GM23248 (cell line): ENCODE data around the gene PTPN14. TPM values are rescaled to one million over a fixed set of nuclear protein-coding genes. Genes with fewer than 3 reads are reported as not detected.
A peak's percentile ranks its signal among the peaks of the same experiment; 100 is the strongest.

Experiments
- DNase-seq: peaks from one replicate; pipeline ENCODE4 v3.0.0-alpha.2; 2015
- H2AFZ ChIP-seq: fragments of 200-600 bp; sonication (generic); 2 replicates; pipeline ENCODE4 v1.6.1; 2016; ENCODE audit warnings: antibody characterized with exemption
- H3F3A ChIP-seq: fragments of 200-600 bp; sonication (generic); 2 replicates; pipeline ENCODE4 v1.6.1; 2016; ENCODE audit warnings: mild to moderate bottlenecking, antibody characterized with exemption, mixed run types; ENCODE audit not compliant: insufficient read depth
- H3K27ac ChIP-seq: fragments of 200-600 bp; sonication (generic); 2 replicates; pipeline ENCODE4 v1.5.1; 2016; ENCODE audit warnings: mild to moderate bottlenecking
- H3K27me3 ChIP-seq: fragments of 200-600 bp; sonication (generic); replicated peaks from 2 replicates; pipeline ENCODE4 v1.6.1; 2016; ENCODE audit warnings: mild to moderate bottlenecking; ENCODE audit not compliant: insufficient read depth
- H3K36me3 ChIP-seq: fragments of 200-600 bp; sonication (generic); 2 replicates; pipeline ENCODE4 v1.6.1; 2016; ENCODE audit warnings: low read depth, mild to moderate bottlenecking
- H3K4me1 ChIP-seq: fragments of 200-600 bp; sonication (generic); 2 replicates; pipeline ENCODE4 v1.6.1; 2016; ENCODE audit warnings: mild to moderate bottlenecking; ENCODE audit not compliant: insufficient read depth
- H3K4me2 ChIP-seq: fragments of 200-600 bp; sonication (generic); one replicate; pipeline ENCODE4 v1.6.1; 2016; ENCODE audit warnings: mild to moderate bottlenecking; ENCODE audit not compliant: unreplicated experiment
- H3K4me3 ChIP-seq: fragments of 200-600 bp; sonication (generic); 2 replicates; pipeline ENCODE4 v1.5.1; 2016; ENCODE audit warnings: mild to moderate bottlenecking
- H3K79me2 ChIP-seq: fragments of 200-600 bp; sonication (generic); 2 replicates; pipeline ENCODE4 v1.6.1; 2016; ENCODE audit warnings: mild to moderate bottlenecking; ENCODE audit not compliant: insufficient read depth
- H3K9ac ChIP-seq: fragments of 200-600 bp; sonication (generic); 2 replicates; pipeline ENCODE4 v1.6.1; 2016; ENCODE audit warnings: mild to moderate bottlenecking
- H3K9me2 ChIP-seq: fragments of 200-600 bp; sonication (generic); 2 replicates; pipeline ENCODE4 v1.6.1; 2016; ENCODE audit warnings: mixed run types, mild to moderate bottlenecking, moderate library complexity; ENCODE audit not compliant: insufficient read depth
- H3K9me3 ChIP-seq: fragments of 200-600 bp; sonication (generic); one replicate; pipeline ENCODE4 v1.6.1; 2017; ENCODE audit warnings: low read depth
- H4K20me1 ChIP-seq: fragments of 200-600 bp; sonication (generic); 2 replicates; pipeline ENCODE4 v1.6.0; 2016; ENCODE audit not compliant: insufficient read depth
- EZH2 ChIP-seq: fragments of 200-600 bp; sonication (generic); IDR thresholded peaks from 2 replicates; pipeline ENCODE4 v1.6.1; 2018; ENCODE audit warnings: antibody characterized with exemption, mild to moderate bottlenecking; ENCODE audit not compliant: insufficient read depth, poor library complexity, severe bottlenecking
- EZH2phosphoT487 ChIP-seq: fragments of 200-600 bp; sonication (generic); IDR thresholded peaks from 2 replicates; pipeline ENCODE4 v1.6.1; 2018; ENCODE audit warnings: antibody characterized with exemption, moderate library complexity, mild to moderate bottlenecking, low read depth; ENCODE audit not compliant: insufficient read depth
- WGBS, 2 experiments: methylation state at CpG; one replicate each; pipeline ENCODE4 v1.1.6; 2015 to 2017; ENCODE audit warnings: low lambda C conversion rate in 2 of 2, low coverage in 1 of 2; ENCODE audit errors: missing lambda C conversion rate in 2 of 2; 5-methylcytosine and 5-hydroxymethylcytosine counted together
- in situ Hi-C: fragments of 300-500 bp; cut with MboI; formaldehyde crosslinking; loops from 2 replicates; pipeline ENCODE4 v1.15.0; 2020
- polyA plus RNA-seq: library from polyadenylated mRNA; unstranded; fragments of >200 nt; fragmentation: Nextera tagmentation; extraction: Ambion mirVana; gene quantifications from 2 replicates; pipeline ENCODE4 v1.2.1, GENCODE V29; 2016
- total RNA-seq: library from RNA; depleted of rRNA; stranded (reverse); fragments of >200 nt; shearing (Covaris generic); gene quantifications from 2 replicates; pipeline ENCODE4 v1.2.3, GENCODE V29; 2014

The PTPN14 gene
- total and polyA plus RNA-seq, 2 experiments from 2014 or later, result 38.7 to 49.8 TPM

DNA sequence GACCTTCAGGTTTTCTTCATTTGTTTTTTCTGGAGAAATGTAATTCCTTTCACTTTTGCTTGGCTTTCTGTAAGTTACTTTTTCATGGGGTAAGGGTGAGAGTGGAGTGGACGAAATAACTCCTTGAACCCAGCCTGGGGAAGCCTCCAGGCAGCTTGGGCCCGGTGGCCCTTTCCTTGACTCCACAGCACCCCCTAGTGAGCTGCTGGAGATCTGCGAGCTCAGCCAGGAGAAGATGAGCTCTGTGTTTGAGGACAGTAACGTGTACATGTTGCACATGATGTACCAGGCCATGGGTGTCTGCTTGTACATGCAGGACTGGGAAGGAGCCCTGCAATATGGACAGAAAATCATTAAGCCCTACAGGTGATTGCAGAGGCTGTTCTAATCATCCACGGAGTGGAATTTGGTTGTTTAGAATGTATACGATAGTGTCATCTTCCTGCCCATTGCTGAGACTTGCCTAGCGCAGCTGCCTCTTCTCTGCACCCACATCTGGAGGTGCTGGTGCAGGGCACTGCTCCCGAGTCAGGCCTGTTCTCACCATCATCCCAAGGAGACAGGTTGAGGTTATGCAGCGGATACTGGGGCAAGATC, 219.5 kb downstream of the PTPN14 start:
- Histone ChIP-seq H4K20me1 (no peaks in the 10 kb centered on the region), H2AFZ (no peak overlapping the region), H3K4me3 (no peak overlapping the region), H3K36me3 (peaks cover 4% of the 10 kb centered on the region; the same call in 1 of the 2 replicates), H3F3A (peaks cover 25% of the 10 kb centered on the region; the same call in 1 of the 2 replicates), H3K9ac (no peak overlapping the region), H3K9me2 (no peaks in the 10 kb centered on the region), H3K27ac (no peak overlapping the region), H3K79me2 (no peaks in the 10 kb centered on the region), H3K27me3 (no peaks in the 10 kb centered on the region), H3K9me3 (no peaks in the 10 kb centered on the region), H3K4me1 (peaks cover 3% of the 10 kb centered on the region; the same call in 1 of the 2 replicates), H3K4me2 (no peak overlapping the region)
- 65 to 68% methylated on average over 9 of the region's 9 CpGs for WGBS, 2 experiments
- DNase-seq, result peak; percentile 65
- no peak for TF ChIP-seq EZH2
- TF ChIP-seq EZH2phosphoT487, result no peak
- in situ Hi-C loops, result loop anchor here (5.0 to 25.0 kb wide), 3 partner anchors 115 to 1205 kb away; no protein-coding TSS in a partner anchor

DNA sequence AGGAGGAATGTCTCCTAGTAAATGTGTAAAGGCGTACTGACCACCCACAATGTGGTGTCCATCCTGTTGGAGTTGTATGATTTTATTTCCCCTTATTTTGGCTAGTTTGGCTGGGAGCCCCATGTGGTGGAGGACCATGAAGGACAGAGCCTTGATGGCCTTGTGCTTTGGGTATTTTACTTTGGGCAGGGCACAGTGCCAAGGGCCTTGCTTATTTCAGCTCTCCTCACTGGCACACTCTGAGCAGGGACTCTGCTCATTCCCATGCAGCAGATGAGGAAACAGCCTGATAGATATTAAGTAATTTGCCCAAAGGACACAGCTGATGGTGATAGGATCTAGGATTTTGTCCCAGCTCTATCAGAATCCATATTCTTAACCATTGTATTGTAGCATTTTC, 220.2 kb downstream of the PTPN14 start:
- Histone ChIP-seq H2AFZ (no peak overlapping the region), H3K9me3 (no peaks in the 10 kb centered on the region), H3F3A (0 out of 2 replicates have a peak, but pooled peaks cover 21% of the 10 kb centered on the region), H3K9ac (no peak overlapping the region), H3K4me2 (no peak overlapping the region), H3K27me3 (no peaks in the 10 kb centered on the region), H3K36me3 (no peaks in the 10 kb centered on the region), H3K27ac (no peak overlapping the region), H3K4me1 (peaks cover 3% of the 10 kb centered on the region; the same call in 1 of the 2 replicates), H3K79me2 (no peaks in the 10 kb centered on the region), H4K20me1 (no peaks in the 10 kb centered on the region), H3K9me2 (no peaks in the 10 kb centered on the region), H3K4me3 (no peak overlapping the region)
- WGBS, 2 experiments, result 91 to 95% methylated on average over 1 of the region's 1 CpG
- in situ Hi-C loops, result loop anchor here (5.0 to 25.0 kb wide), 3 partner anchors 114 to 1206 kb away; no protein-coding TSS in a partner anchor
- TF ChIP-seq EZH2phosphoT487, result no peak
- no peak for TF ChIP-seq EZH2
- no peak for DNase-seq

DNA sequence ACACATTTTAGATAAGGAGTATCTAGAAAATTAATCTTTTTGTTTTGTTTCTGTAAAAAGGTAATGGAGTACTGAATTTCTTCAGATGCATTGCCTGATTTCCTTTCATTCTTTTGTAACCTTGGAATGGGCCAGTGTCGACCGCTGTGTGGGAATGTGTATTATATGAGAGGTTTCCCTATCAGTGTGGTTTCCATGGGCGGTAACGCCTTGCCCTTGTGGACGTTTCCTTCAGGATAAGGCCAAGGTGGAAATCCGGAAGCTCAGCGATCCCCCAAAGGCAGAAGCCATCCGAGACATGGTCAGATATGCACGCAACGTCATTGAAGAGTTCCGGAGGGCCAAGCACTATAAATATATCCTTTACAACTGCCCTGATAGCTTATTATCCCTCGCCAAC, 220.7 kb downstream of the PTPN14 start:
- H3K36me3 ChIP-seq, result no peaks in the 10 kb centered on the region
- H3K4me1 ChIP-seq, result peaks cover 3% of the 10 kb centered on the region; the same call in 1 of the 2 replicates
- H4K20me1 ChIP-seq, result no peaks in the 10 kb centered on the region
- no peaks in the 10 kb centered on the region for H3K9me3 ChIP-seq
- no peak overlapping the region for H3K4me3 ChIP-seq
- no peaks in the 10 kb centered on the region for H3K79me2 ChIP-seq
- no peak overlapping the region for H3K4me2 ChIP-seq
- no peak overlapping the region for H2AFZ ChIP-seq
- in situ Hi-C loops, result loop anchor here (5.0 to 25.0 kb wide), 3 partner anchors 113 to 1207 kb away; no protein-coding TSS in a partner anchor
- H3F3A ChIP-seq, result 0 out of 2 replicates have a peak, but pooled peaks cover 21% of the 10 kb centered on the region
- TF ChIP-seq EZH2 (no peak), EZH2phosphoT487 (no peak)
- H3K9me2 ChIP-seq, result no peaks in the 10 kb centered on the region
- H3K27me3 ChIP-seq, result no peaks in the 10 kb centered on the region
- no peak overlapping the region for H3K27ac ChIP-seq
- WGBS, 2 experiments, result 91 to 94% methylated on average over 12 of the region's 12 CpGs
- no peak overlapping the region for H3K9ac ChIP-seq
- DNase-seq, result no peak

DNA sequence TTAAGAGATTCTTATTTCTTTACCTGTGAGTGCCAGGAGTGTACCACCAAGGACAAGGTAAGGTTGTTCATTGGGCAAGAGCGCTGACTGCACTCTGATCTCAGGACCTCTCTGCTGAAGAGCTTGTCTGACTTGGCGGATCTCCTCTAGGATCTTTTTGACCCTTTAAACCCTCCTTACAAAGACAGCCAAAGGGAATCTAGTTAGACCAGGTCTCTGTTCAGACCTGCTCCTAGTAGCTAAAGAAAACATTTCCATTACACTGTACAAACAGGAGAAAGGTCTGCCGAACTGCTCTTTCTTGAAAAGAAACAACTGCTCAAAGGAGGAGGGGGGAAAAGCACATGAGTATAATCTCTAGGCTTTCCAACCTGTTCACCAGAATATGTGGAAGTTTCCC, 221.2 kb downstream of the PTPN14 start:
- TF ChIP-seq EZH2phosphoT487 (no peak), EZH2 (no peak)
- Histone ChIP-seq H3K4me1 (peaks cover 3% of the 10 kb centered on the region; the same call in 1 of the 2 replicates), H3K9me3 (no peaks in the 10 kb centered on the region), H3K4me3 (no peak overlapping the region), H3K27ac (no peak overlapping the region), H3K9ac (no peak overlapping the region), H3F3A (0 out of 2 replicates have a peak, but pooled peaks cover 21% of the 10 kb centered on the region), H3K79me2 (no peaks in the 10 kb centered on the region), H3K36me3 (no peaks in the 10 kb centered on the region), H3K9me2 (no peaks in the 10 kb centered on the region), H3K4me2 (no peak overlapping the region), H2AFZ (no peak overlapping the region), H4K20me1 (no peaks in the 10 kb centered on the region), H3K27me3 (no peaks in the 10 kb centered on the region)
- in situ Hi-C loops, result loop anchor here (5.0 to 25.0 kb wide), 3 partner anchors 113 to 1207 kb away; no protein-coding TSS in a partner anchor
- DNase-seq, result no peak
- WGBS, 2 experiments, result 82 to 88% methylated on average over 3 of the region's 3 CpGs
